Smooth muscle cell of the brain vasculature (primary cell): ENCODE measurements around the gene PKIB.
"Not testable (repeated sequence)": the region's sequence is repeated elsewhere in the genome, so short reads cannot be mapped to it uniquely, and the experiment has no call there.

Experiments used
- DNase-seq: peaks from one replicate; pipeline ENCODE4 v3.0.0-alpha.2; 2012; ENCODE audit warnings: low read depth, low spot score

PKIB gene

DNA sequence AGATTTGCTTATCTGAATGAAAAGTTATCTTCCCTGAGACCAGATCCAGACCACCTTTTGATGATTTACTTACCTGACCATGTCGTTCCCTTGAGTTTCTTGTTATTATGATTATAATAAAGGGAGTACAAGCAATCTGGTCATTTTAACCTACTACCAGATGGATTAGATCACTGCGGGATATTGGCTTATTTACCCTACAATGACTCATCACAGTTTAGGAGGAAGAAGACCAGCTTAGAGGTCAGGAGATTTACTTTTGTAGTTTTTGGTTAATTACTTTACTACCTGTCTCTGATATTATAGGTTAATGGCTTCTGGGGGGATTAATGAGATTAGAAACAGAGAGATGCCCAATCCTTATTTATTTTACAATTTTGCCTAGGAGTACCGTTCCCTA is 10.7 kb downstream of the PKIB start:
- DNase-seq: no peak

DNA sequence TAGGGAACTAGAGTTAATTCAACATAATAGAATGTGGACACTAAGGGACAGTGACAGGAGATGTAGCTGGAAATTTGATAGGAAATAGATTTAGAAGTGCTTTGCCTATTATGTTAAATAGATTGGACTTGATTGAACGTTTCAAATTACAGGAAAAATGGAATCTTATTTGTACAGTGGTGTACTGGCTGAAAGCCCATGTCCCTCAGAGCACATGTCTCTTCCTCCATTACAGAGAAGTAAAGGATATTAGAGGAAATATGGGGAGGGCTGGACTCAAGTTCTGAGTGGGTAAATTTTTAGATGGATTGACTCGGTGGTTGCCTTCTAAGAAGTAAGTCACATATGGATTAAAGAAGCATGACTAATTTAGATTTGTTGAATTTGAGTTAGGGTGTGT is 11.4 kb downstream of the PKIB start:
- no peak for DNase-seq

DNA sequence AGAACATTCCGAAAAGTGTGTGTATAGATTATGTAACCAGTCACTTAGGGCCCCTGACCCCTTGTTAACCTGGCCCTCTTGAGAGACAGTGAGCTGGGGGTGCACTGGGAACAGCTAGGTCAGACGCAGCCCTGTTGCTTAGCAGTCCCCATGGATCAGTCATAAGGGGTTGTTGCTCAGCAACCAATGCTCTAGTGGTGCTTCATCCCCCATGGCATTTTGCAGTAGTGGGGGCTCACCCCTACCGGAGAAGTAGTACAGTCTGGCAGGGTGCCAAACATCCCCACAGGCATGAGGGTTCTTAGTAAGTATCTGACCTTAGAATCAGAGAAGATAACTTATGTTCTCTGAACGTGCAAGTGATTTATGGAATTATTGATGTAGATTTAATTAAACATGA is 12.3 kb downstream of the PKIB start:
- DNase-seq: no peak

DNA sequence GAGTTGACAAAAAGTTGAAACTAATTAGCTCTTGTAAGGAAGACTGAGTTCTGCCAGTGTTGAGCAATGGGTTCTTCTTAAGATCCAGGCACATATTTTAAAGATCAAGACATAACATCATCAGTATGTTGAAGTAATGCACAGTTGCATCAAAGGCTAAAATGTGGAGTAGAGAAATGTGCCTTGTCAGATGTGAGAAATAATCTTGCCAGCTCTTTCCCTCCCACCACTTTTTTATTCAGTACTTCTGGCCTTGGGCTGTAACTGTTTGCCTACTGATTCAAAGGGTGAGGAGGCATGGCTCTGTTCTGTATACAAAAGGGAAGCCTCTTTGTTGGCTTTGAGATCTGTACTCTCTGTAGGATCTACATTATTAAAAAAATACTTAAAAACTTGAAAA is 13.1 kb downstream of the PKIB start:
- DNase-seq: no peak

DNA sequence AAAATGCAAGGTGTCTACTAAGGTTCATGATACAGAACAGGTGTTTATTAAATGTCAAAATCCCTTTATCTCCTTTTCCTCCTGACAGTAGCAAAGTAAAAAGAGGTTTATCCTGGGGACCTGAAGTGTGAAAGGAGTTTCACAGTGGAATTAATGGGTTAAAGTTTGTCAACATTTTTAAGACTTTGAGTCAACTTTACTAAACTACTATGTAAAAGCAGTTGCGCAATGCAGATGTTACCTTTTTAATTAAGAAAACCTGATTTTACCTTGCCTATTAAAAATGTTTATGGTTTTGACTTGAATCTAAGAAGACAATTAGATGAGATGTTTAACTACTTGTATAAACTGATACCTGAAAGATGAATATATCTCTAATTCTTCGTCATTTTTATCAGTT is 14.6 kb downstream of the PKIB start:
- DNase-seq: no peak

DNA sequence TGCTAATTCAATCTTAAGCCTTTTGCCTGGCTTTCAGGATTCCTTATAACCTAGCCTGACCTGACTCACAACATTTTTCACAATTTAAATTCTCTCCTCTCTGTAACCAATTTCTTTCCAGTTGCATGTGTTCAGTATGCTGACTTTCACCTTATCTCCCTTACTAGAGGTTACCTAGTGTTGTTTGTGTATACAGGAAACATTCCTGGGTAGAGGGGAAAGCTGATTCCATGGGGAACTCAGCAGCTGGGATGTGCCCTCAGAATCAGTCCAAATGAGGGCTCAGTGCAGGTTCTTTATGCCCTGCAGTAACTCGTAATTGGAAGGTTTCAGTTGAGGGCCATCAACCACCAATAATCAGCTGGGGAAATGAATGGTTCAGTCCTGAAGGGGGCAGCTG is 18.5 kb downstream of the PKIB start:
- no peak for DNase-seq

DNA sequence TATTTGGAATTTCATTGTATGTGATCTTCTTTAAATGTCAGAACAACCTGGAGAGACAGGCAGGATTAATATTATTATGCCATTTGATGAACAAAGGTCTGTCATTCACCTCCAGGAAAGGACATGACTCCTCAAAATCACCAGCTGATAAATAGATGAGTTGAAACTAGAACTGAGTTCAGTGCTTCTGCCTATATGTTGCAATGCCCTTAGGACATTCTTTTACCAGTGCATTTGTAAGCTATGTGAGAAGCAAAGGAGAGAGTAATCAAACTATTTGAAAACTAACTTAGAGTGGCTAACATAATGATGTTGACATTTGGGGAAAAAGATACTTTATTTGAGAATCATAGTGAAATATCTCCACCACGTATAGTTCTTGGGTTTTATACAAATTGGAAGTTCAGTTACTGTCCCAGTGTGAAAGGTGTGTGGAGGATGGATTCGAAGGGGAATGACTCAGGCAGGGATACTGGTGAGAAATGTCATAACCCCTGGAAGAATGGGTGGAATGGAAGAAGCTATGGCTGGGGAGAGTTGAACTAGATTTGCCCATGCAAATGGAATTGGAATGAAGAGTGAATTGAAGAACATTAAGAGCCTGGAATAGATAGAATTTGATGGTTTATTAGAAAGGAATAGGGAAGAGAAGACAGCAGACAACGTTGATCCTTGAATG is 21.5 kb downstream of the PKIB start:
- DNase-seq: no peak

DNA sequence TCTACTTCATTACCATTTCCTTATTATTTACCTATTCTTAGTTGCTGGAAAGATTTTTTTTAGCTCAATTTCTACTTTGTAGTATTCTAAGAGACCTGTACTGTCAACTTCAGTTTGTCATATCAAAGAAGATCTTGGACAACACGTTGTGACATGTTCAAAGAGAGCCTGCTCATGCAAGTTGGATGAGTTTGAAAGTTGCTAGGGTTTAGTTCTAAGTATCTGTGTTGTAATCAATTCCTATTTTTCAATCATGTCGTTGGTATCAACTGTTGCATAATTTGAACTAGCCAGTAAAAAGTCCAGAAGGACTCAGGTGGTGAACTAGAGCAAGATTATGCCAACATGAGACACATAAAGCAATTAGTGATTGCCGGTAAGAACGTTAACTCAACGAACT is 30.2 kb downstream of the PKIB start:
- DNase-seq: no peak

DNA sequence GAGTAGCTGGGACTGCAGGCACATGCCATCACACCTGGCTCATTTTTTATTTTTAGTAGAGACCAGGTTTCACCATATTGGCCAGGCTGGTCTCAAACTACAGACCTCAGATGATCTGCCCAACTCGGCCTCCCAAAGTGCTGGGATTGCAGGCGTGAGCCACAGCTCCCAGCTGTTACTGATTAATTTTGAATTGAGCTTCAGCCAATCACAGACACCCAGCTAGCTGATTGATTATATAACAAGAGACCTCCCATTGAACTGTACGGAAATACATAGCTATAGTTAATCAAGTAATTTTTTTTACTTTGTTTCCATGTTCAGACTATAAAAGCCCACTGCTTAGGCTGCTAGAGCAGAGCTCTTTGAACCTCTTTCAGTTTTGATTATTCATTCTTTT is 31.6 kb downstream of the PKIB start:
- DNase-seq: no peak

DNA sequence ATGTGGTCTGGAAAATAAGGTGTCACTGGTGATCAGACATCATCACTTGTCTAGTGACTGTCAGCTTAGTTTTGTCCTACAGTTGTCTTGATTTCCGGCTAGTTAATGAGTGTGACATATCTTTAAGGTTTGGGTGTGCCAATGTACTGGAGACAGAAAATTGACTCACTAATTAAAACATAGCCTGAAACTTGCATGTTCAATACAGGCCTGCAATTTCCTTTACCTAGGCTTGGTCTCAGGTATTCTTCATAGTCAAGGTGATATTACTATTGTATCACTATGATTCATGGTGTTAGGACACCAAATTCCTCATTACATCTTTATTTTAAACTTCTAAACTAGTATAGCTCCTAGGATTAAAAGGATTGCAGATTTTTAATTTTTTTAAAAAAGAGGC is 32.4 kb downstream of the PKIB start:
- DNase-seq: not testable (repeated sequence)

DNA sequence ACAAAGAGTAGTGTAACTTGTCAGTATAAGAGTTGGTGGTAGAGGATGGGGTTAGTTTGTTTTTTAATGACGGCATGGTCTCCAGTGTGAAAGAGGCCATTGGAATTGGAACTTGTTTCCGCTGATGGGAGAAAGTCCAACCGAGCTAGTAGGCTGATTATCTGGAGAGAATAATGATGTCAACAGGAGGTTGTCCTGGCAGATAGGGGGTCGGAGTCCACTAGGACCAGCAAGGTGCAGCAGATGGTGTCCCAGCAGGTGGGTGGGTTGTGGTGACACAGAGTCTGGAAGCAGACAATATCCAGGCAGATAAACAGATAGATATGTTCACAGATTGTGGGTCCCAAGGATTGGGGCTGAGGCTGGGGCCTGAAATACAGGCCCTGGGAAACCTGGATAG is 35.1 kb downstream of the PKIB start:
- no peak for DNase-seq

DNA sequence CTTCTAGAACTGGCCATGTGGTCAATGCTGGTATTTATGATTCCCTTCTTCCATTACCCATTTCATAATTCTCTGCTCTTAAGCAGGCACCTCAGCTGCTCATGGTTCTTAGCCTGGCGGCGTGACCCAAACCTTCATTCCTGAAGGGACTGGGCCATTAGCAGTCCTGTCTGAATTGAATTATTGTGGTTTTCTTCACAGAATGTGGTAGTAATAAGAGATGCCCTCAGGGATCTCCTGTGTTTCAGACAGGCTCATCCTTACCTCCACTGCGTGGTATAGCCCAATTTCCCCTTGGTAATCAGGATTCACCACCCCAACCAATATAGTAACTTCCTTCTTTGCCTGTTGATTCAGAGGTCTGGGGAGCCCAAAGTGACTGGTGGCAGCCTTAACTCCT is 37.6 kb downstream of the PKIB start:
- no peak for DNase-seq

DNA sequence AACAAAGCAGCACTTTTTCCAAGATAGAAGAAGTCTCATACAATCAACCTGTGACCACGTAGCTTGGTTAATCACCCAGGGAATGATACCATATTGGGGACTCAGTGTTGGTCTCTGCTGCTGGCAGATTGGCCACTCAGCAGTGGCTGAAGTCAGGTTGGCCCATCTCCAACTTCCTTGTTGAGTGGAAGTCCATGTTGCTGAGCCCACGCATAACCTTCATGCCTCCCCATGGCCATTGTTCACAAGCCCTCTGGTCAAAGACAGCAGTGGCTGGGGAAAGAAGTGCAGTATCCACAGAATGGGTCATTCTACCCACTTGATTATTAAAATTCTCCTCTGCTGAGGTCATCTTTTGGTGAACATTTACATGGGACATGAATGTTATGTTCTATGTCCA is 38.5 kb downstream of the PKIB start:
- no peak for DNase-seq

DNA sequence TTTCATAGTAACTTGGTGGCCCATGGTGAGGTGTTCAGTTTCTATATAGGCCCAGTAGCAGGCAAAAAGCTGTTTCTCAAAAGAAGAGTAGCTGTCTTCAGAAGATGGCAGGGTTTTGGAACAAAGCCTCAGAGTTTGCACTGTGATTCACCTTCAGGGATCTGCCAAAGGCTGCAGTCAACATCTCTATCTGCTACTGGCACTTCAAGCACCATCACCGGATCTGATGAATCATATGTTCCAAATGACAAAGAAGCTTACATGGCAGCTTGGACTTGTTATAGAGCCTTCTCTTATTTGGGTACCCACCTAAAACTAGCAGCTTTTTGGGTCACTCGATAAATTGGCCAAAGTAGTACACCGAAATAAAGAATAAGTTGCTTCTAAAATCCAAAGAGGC is 39.5 kb downstream of the PKIB start:
- DNase-seq: no peak

DNA sequence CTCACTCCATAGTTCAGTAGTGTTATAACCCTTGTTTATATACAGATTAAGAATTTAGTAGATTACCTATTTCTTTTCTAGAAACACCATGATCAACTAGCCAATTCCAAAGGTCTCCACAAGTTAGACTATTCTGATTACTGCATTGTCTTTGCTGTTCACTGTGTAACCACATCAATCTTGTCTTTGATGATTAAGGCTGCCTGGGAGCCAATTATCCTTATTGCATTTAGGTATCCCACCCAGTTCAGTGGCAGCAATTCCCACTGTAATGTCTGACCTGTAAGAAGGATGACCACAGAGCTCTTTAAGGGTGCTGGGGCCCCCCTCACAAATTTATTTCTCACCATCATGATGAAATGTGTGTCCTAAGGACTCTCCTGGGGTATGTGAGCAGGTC is 40.2 kb downstream of the PKIB start:
- no peak for DNase-seq

DNA sequence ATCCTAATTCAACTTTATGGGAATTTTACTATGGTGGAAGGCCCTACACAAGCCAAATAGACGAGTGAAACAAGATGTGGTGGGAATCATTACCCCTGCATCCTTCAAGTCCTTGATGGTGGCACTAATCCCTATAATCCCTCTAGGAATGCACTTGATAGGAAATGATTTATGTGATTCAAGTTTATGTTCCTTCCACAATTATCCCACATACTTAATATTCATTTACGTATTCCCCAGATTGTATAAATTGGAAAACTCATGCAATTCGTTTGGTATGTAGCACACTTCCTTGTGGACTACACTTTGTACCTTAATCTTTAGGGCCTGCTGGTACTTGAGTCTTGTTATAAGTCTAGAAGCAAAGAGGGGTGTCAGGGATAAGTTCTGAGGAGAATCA is 40.8 kb downstream of the PKIB start:
- no peak for DNase-seq

DNA sequence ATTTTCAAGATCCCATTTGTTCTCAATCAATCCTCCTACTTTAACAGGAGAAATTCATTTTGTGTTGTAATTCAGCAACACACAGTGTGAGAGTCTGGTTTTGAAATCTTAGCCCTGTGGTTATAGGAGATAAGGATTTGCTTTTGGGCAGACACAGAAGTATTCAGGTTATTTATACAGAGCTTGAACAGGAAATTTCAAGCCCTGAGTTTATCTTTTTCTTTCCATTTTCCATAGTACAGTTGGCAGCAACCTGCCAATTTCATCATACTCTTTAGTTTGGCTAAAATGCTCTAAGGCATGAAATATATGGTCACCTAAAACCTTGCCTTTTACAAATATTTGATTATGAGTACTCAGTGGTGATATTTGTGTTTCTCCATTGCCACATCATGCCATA is 41.4 kb downstream of the PKIB start:
- DNase-seq: no peak

DNA sequence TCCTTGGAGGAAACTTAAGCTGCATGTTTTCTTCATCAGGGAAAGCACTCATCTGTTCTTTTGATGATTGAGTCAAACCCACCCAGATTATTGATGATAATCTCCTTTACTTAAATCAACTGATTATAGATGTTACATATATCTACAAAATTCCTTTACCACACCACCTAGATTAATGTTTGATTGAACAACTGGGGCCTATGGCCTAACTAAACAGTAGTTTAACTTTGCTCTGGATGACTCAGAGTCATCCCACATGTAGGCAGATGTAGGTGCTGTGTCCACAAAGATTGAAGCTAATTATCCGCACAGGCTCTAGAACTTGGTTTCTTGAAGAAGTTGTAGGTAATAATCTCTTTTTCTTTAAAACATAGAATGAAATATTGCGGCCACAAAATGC is 42.2 kb downstream of the PKIB start:
- DNase-seq: no peak

DNA sequence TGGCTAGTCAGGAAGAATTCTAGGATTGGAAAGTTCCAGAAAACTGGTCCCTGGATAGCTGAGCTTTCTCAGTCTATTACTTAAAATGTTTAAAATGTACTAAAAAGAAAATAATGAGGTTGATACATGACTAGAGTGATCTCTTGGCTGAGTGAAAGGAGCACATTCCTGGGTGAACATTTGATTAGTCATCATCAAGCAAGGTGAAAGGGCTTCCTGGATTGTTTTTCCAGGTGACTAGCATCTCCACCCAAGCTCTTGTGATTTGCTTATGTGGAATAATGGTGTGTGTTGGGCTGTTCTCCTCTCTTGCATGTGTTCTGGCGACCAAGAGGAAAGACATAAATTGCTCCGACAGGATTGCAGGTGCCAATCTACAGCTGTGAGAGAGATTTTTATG is 42.9 kb downstream of the PKIB start:
- peak; percentile 7 for DNase-seq

DNA sequence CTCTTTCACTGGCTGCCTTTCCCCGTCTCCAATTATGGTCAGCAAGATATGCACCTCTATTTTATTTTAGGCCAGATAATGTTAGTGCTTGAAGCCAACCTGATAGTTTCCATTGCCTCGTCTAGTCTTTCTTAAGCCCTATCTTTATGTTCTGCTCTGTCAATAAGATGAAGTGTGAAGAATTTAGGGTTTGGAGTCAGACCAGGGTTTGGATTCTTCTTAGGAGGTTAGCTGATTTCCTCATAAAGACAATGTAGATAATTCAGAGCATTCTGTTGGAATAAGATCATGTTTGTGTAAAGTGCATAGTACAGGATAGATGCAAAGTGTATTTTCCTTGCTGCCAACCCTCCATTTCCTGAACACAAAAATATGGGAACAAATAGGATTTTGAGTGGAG is 43.8 kb downstream of the PKIB start:
- DNase-seq: no peak

DNA sequence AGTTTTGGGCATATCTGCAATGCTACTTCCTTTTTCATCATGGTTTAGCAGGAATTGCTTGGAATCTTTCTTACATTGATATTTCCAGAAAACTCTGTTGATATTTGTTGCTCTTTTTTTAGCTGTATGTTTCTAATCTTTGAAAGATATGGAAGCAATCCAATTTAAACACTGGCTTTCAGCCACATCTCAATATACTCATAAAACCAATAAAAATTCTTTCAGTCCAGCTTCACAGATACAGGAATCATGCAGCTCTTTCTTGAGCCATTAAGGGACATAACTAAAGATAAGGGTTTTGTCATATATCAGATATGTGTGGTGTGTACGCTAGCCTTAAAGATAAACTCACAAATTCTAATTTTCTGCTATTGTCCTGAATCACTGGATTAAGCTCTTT is 47.4 kb downstream of the PKIB start:
- no peak for DNase-seq

DNA sequence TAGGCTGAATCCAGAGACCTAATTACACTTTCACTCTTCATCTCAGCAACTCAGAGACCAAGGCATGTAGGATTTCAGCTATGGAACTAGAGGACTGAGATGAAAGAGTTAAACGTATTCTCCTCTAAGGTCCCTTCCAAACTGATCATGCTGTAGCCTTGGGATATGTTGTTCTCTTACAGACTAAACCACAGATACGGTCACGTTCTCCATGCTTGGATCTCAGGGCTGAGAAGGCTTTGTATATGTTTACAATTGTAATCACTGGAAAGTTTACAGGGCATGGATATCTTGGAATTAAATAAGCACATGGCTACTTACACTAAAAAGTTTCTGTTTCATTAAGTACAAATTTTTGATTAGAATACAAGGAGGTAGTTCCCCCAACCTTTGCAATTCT is 50.1 kb downstream of the PKIB start:
- no peak for DNase-seq

DNA sequence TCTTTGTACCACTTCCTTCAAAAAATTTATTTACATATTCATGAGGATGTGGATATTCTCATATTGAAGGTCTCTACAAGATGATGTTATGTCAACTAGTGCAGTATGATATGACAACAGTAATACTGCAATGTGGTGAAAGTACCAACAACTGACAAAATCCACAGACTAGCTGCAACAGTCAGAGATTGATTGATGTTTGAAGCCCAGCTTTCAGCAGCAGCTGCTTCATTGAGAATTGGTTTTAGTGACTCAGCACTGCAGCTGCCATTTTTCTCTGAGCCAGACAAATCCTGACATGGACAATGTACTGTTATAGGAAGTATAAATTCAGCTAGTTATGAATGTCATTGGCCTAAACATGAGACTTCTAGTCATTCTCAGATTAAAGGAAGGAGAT is 53.8 kb downstream of the PKIB start:
- DNase-seq: no peak

DNA sequence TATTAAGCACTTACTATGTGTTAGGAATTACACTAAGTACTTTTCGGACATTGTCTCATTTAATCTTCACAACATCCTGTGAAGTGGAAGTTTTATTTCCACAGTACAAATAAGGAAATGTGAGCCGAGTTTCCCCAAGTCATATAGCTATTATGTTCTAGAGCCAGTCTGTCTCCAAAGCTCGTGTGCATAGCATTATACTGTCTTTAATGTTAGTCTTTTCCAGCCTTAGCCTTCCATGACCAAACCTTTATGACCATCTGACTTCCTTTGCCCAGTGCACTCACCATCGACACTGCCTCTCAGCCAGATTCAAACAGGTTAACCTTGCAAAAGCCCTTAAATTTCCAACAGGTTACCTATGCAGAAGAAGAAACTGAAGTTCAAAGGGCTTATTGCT is 55.7 kb downstream of the PKIB start:
- DNase-seq: no peak

DNA sequence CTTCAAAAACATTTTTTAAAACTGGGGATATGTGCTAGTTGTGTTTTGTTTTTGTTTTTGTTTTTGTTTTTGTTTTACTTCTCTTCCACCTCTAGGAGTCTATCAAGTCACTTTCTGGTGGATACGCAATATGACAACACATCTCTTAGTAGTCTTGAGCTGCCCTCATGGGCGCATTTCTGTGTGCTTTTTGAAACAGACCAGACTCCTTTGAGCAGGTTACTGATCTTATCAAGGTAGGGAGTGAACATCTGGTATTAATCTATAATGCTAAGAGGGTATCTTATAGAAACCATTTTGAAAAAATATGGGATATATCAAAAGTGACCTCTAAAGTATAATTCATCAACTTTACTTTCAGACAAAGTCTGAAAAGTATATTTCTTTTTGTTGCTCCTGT is 56.2 kb downstream of the PKIB start:
- no peak for DNase-seq
